ENCODE results near the gene ANTKMT. TPM values are rescaled to one million over a fixed set of nuclear protein-coding genes. Genes with fewer than 3 reads are reported as not detected.

The ANTKMT gene
- total RNA-seq, 1 donor from 2014 or later, result 35.0 TPM

DNA sequence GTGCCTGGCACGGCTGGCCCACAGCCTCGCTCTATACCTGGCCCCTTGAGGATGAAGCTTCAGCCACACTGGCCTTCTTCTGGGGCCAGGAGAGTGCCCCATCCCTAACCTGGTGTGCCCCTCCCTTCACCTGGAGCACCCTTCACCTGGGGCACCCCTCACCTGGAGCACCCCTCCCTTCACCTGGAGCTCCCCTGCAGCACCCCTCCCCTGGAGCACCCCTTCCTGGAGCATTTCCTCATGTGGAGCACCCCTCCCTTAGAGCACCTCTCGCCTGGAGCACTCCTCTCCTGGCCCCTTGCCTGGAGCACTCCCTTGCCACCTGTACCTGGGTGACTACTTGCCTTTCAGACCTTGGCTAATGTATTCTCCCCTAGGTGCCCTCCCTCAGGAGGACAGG is 12.9 kb upstream of the ANTKMT start:
- Histone ChIP-seq H3K36me3 (ENCODE audit: control insufficient read depth, insufficient read depth, low read length) (no peaks in the 10 kb centered on the region), H3K4me3 (ENCODE audit: low read depth, low read length) (no peak overlapping the region), H3K27me3 (ENCODE audit: control insufficient read depth, insufficient read depth, low read length) (peaks cover 34% of the 10 kb centered on the region)
- FAIRE-seq (no peak), DNase-seq (ENCODE audit: low read depth) (no peak)
- TF ChIP-seq, protein P1, sequence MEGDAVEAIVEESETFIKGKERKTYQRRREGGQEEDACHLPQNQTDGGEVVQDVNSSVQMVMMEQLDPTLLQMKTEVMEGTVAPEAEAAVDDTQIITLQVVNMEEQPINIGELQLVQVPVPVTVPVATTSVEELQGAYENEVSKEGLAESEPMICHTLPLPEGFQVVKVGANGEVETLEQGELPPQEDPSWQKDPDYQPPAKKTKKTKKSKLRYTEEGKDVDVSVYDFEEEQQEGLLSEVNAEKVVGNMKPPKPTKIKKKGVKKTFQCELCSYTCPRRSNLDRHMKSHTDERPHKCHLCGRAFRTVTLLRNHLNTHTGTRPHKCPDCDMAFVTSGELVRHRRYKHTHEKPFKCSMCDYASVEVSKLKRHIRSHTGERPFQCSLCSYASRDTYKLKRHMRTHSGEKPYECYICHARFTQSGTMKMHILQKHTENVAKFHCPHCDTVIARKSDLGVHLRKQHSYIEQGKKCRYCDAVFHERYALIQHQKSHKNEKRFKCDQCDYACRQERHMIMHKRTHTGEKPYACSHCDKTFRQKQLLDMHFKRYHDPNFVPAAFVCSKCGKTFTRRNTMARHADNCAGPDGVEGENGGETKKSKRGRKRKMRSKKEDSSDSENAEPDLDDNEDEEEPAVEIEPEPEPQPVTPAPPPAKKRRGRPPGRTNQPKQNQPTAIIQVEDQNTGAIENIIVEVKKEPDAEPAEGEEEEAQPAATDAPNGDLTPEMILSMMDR (IDR thresholded peaks at IDR 0.05; ENCODE audit: insufficient read depth, low read length, severe bottlenecking), result no peak

DNA sequence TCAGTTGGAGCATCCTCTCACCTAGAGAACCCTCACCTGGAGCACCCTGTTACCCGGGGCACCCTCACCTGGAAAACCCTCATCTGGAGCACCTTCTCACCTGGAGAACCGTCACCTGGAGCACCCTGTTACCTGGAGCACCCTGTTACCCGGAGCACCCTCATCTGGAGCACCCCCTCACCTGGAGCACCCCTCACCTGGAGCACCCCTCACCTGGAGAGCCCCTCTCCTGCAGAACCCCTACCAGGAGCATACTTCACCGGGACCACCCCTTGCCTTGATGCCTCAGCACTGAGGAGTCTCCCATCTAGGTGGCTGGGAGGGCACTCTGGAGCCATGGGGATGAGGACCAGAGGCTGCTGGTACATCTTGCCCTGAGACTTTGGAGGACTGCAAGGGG is 12.0 kb upstream of the ANTKMT start:
- H3K27me3 ChIP-seq (ENCODE audit: control insufficient read depth, insufficient read depth, low read length), result peaks cover 27% of the 10 kb centered on the region
- TF ChIP-seq, protein P1 (IDR thresholded peaks at IDR 0.05; ENCODE audit: insufficient read depth, low read length, severe bottlenecking), result no peak
- H3K36me3 ChIP-seq (ENCODE audit: control insufficient read depth, insufficient read depth, low read length), result no peaks in the 10 kb centered on the region
- no peak for DNase-seq (ENCODE audit: low read depth)
- no peak overlapping the region for H3K4me3 ChIP-seq (ENCODE audit: low read depth, low read length)
- no peak for FAIRE-seq

DNA sequence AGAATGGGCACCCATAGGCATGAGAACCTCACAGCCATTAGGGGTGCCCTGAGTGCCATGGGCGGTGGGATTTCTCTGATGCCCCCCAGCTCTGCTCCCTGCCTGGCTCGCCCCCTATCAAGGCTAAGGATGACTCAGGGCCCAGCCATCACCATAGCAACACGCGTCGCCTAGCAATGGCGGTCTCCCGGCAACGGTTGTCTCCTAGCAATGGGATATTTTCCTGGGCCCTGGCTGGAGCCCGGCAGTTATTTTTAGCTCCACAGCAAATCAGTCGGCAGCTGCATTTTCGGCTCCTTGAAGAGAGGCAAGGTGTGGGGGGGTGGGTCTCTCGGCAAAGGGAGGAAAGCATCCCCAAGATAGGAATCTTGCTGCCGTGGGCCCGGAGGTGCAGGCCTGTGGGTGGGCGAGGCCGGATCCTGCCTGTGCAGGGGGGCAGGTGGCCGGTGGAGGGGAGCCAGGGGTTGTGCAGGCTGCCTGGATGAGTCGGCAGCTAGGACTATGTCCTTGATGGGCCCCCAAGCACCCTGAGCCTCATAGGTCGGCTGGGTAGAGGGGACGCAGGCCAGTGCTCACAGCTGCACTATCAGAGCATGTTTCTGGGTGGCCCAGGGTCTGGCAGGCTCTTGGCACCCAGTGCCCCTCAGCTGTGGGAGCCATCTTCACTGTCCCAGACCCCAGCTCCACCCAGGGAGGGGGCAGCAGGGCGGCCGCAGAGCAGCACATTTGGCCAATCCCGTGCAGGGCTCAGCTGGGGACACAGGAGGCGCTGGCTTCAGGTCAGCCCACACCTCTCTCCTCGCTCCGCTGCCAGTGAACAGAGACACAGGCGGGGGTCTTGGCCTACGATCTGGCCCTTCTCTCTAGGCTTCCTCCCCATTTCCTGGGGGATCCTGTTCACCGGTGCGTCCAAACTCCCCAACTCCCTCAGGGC is 11.1 kb upstream of the ANTKMT start:
- FAIRE-seq, result no peak
- TF ChIP-seq, protein P1 (IDR thresholded peaks at IDR 0.05; ENCODE audit: insufficient read depth, low read length, severe bottlenecking), result no peak

DNA sequence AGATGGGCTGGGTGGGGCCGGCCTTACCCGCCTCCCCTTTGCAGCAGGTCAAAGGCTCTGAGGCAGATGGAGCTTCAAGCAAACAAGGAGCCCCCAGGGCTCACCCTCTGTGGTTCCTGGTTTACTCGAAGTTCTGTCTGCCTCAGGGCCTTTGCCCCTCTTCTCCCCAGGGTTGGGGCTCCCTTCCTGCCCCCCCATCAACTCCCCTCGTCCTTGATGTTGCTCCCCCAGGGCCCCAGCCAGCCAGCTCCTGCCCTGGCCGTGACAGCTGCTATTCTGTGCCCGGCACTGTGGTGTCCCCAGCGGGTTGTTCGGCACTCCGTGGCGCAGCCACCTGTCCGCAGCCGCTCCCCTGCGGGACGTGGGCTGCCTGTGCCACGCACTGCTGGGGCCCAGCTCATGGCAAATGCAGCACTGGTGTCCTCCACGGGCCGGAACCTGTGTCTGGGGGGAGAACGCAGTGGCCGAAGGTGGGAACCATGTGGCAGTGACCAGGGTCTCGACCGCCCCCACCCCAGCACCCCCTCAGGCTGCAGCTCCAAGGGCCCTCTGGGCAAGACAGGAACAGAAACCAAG is 10.4 kb upstream of the ANTKMT start:
- DNase-seq (ENCODE audit: low read depth), result no peak

More for the DNA sequence above, 11.1 kb upstream of the ANTKMT start:
- Histone ChIP-seq H3K36me3 (ENCODE audit: control insufficient read depth, insufficient read depth, low read length) (no peaks in the 10 kb centered on the region), H3K27me3 (ENCODE audit: control insufficient read depth, insufficient read depth, low read length) (peaks cover 20% of the 10 kb centered on the region), H3K4me3 (ENCODE audit: low read depth, low read length) (no peak overlapping the region)
- DNase-seq (ENCODE audit: low read depth), result peak; percentile 49

DNA sequence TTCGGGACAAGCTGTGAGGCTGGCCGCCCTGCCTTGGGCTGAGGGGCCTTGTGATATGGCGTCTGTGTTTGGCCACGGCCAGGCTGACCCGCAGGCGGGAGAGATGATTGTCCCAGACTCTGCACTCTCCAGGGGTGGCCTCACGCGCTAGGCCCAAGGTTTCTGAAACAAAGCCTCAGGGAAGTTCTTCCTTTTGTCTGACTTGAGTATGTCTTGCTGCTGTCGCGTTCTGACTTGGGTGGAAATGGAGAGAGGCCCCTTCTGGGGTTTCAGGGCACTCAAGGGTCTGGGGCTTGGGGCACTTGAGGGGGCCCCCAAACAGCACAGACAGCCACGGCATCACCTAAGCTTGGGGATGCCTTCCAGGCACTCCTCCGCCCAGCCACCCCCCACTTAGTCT is 9.9 kb upstream of the ANTKMT start:
- Histone ChIP-seq H3K27me3 (ENCODE audit: control insufficient read depth, insufficient read depth, low read length) (peaks cover 20% of the 10 kb centered on the region), H3K4me3 (ENCODE audit: low read depth, low read length) (no peak overlapping the region), H3K36me3 (ENCODE audit: control insufficient read depth, insufficient read depth, low read length) (no peaks in the 10 kb centered on the region)
- FAIRE-seq (no peak), DNase-seq (ENCODE audit: low read depth) (no peak)
- TF ChIP-seq, protein P1 (IDR thresholded peaks at IDR 0.05; ENCODE audit: insufficient read depth, low read length, severe bottlenecking), result no peak

More for the DNA sequence above, 10.4 kb upstream of the ANTKMT start:
- H3K4me3 ChIP-seq (ENCODE audit: low read depth, low read length), result no peak overlapping the region
- TF ChIP-seq, protein P1 (IDR thresholded peaks at IDR 0.05; ENCODE audit: insufficient read depth, low read length, severe bottlenecking), result no peak
- peaks cover 20% of the 10 kb centered on the region for H3K27me3 ChIP-seq (ENCODE audit: control insufficient read depth, insufficient read depth, low read length)
- no peak for FAIRE-seq
- no peaks in the 10 kb centered on the region for H3K36me3 ChIP-seq (ENCODE audit: control insufficient read depth, insufficient read depth, low read length)
